HG02759 (cell line): ENCODE results near the gene SALL3.

ENCODE experiments used
- ATAC-seq: cut with Tn5 transposase; IDR thresholded peaks from one replicate; pipeline ENCODE4 v1.9.1; 2021; ENCODE audit warnings: mild to moderate bottlenecking, moderate library complexity; ENCODE audit not compliant: unreplicated experiment

Gene SALL3

DNA sequence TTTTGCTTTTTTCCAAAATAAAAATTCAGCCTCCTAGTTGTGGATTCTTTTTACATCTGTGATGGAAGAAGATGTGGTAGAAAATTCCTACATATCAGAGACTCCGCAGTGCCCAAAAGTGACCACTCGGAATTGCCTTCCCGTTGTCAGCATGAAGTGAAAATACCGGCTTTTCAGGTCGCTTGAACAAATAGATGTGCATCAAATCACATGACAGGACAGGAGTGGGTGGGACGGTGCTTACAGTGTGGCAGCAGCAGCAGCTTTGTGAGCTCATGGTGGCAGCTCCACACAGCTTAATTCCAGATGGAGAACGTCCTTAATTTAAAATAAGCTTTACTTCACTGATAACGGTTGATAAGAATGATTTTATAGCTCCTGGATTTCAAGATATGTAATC is 20.3 kb downstream of the SALL3 start:
- ATAC-seq: no peak

DNA sequence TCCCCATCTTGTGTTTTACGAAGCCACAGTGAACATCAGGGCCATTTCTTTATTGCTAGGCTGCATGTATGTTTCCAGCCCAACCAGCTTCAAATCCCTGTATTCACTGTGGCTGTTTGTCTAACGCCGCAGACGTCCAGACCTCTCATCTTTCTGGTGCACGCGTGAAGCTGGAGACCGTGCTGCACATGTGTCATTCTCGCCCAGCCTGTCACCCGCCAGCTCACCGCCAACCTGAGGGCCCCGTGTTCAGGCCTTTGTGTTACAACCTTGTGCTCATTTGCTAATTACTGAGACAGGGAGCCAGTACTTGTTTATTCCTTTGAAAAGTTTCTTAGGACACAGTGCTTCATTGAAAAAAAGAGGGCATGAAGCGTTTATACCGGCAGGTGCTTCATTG is 21.4 kb downstream of the SALL3 start:
- no peak for ATAC-seq

DNA sequence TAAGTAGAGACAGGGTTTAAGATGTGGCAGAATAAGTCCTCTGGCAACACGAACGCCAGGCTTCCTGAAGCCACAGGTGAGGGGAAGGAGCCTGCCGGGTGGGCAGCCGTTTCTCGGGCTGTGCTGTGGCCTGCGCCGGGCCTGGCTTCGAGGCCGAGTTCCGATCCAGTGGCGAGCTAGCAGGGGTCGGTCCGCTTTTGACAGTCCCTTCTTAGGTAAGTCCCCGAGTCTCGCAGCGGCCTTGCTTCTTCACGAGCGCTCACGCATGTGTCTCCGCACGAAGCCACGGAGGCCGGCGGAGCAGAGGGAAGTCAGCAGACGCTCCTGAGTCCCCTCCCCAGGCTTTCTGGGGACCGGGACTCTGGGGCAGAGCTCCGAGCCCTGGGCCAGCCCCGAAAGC is 26.0 kb downstream of the SALL3 start:
- ATAC-seq: no peak

GRCh38 chr18:79006106-79006795 is 26.6 kb downstream of the SALL3 start:
- ATAC-seq: no peak

- no peak for ATAC-seq
Measured at GRCh38 chr18:79007440-79007839, 27.8 kb downstream of the SALL3 start.

GRCh38 chr18:79008356-79008940 is 28.8 kb downstream of the SALL3 start:
- no peak for ATAC-seq

GRCh38 chr18:79010802-79011201 is 31.2 kb downstream of the SALL3 start:
- ATAC-seq: no peak

DNA sequence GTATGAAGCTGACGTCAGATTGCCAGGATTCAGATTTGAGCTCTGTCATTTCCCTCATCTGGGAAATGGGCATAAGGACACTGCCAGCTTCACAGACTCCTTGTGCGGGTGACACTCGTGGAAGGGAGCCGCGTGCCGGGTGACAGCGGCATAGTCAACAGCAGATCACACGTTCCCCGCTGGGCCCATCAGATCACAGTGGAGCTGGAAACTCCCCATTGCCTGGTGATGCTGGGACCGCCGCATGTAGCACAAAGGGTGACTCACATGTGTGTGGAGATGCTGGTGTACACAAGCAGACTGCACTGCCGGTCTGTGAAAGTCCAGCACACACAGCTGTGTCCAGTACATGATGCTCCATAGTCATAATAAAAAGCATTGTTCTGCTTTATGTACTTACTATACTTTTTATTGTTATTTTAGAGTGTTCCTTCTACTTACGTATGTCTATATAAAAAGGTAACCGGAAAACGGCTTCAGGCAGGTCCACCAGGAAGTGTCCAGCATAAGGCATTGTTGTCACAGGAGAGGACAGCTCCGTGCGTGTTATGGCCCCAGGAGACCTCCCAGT is 31.8 kb downstream of the SALL3 start:
- ATAC-seq: no peak

DNA sequence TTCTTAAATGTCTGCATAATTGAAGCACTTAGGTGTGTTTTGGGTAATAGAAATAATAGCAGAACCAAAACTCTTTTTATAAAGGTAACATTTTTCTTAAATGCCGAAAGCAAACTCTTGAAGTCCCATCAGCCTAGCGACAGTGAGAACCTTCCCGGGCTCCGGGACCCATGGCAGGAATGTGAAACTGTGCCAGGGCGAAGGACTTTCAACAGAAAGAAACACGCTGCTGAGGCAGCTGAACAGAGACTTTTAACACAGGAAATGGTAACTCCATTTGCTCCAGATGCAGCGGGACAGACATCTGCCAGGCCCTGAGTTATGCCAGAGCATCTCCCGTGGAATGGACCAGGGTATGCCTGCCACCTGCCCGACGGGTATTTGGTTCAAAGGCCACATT is 34.3 kb downstream of the SALL3 start:
- ATAC-seq: no peak

DNA sequence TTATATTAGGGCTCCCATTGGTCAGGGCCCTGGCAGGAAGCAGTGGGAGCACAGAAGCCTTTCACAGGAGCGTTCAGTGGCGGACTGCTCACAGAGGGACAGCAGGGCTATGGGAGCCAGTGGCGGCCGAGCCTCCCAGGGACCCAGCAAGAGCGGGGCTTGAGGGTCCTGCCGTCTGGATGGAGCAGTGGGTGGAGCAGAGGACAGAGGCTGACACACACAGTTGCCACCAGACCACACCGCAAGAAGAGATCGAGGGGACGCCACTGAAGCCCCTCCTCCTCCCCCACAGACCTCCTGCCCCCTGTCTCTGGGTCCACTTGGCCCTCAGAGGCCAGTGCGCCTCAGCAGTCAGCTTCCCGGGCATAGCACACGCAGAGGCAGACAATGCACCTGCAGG is 39.3 kb downstream of the SALL3 start:
- no peak for ATAC-seq

GRCh38 chr18:79019881-79020280 is 40.3 kb downstream of the SALL3 start:
- ATAC-seq: no peak

GRCh38 chr18:79022603-79023002 is 43.0 kb downstream of the SALL3 start:
- ATAC-seq: no peak

DNA sequence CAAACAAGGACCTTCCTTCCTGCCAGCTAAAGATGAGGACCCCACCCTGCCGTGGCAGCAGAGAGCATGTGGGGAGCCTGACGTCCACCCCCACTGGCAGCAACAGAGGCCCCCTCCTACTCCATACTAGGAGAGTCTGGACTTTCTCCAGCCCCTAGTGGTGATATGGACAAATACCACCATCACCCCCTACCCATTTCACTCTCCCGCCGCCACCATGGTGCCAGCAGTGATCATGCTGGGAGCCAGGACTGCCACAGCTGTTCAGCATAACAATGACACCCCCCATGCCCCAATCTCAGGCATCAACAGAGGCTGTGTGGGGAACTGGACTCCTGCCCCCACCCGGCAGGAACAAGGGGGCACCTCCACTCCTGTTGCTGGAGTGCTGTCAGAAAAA is 46.9 kb downstream of the SALL3 start:
- no peak for ATAC-seq

GRCh38 chr18:79030680-79031079 is 51.1 kb downstream of the SALL3 start:
- ATAC-seq: no peak

DNA sequence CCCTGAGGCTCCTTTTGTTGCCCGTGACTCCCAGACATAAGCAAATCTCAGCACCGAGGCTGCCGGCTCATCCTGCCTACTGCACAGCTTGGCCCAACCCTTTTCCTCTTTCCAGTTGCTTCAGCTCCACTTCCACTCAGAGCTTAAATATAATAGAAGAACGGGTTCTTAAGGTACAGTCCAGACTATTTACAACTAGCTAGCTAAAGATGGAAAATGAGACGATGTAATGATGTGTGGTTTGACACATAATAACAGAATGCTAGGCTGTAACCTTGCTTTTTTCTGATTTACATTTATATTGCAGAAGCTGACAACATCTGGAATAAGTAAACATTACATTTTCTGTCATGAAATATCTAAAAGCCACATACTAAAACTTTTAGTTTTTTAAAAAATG is 62.7 kb downstream of the SALL3 start:
- no peak for ATAC-seq

DNA sequence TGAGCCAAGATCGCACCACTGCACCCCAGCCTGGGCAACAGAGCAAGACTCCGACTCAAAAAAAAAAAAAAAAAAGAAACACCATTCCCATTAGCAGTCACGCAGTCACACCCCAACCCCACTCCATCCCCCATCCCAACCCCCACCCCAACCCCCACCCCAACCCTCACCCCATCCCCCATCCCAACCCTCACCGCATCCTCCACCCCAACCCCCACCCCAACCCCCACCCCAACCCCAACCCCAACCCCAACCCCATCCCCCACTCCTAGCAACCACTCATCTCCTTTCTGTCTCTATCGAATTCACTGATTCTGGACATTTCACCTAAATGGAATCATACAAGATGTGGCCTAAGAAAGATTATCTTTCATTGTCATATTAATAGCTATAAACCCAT is 63.7 kb downstream of the SALL3 start:
- ATAC-seq: no peak

GRCh38 chr18:79046522-79046921 is 66.9 kb downstream of the SALL3 start:
- no peak for ATAC-seq

DNA sequence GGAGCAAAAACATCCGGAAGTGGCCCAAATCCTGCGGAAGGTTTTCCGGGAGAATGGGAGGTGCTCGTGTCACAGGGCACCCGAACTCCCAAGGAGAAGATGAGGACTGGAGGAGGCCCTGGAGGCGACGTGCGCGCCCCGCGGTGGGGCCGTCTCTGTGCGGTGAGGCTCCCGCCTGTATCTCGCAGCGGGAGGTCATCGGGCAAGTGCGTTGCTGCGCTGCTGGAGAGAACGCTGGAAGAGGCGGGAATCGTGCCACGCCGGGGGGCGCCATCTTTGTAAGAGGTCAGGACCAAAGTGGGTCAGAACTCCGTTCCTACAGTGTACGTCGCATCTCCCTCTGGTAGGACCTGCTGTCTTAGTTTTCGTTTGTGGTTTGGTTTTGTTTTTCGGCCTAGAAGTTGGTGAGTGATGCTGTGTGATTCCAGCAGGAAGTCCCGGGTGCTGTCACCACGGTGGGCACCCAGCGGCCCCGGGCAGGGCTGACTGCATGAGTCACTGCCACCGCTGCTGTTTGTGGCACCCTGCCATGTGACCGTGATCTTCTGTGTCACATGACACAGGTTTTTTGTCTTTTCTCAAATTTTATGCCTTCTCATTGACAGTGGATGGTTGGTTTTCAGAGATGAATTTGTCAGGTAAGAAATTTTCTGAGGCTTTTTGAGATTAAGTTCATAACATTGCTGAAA is 68.1 kb downstream of the SALL3 start:
- no peak for ATAC-seq

DNA sequence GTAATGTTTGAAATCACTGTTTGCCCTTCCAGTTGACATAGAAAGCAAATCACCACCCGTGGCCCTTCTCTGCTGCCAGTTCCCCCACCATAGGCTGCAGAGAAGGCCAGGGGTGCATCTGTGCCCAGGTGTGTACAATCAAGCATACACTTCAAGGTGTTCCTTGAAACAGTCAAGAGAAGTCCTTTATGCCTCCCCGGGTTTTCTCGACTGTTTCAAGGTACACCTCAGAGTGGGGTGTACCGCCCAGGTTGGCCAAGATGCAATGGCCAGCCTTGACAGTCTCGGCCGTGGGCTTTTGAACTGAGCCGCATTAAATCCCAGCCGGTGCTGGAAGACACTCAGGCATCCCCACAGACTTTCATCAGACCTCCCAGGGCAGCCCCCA is 68.6 kb downstream of the SALL3 start:
- ATAC-seq: no peak

DNA sequence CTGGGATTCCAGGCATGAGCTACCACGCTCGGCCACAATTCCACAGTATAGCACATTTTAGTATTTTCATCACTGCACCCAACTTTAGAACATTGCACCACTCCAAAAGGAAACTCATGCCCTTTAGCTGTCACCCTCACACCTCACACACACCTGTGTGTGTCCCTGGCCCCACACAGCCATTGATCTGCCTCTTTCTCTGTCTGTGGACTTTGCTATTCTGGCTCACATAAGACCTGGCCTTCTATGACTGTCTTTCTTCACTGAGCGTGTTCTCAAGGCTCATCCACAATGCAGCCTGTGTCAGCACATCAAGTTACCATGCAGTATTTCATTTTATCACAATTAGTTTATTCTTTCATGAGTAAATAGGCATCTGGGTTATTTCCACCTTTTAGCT is 69.9 kb downstream of the SALL3 start:
- no peak for ATAC-seq
